HG03439 (cell line): Measurements from ENCODE around the gene C2orf72.
"Not testable (repeated sequence)": the region's sequence is repeated elsewhere in the genome, so short reads cannot be mapped to it uniquely, and the experiment has no call there.

Experiments
- ATAC-seq: cut with Tn5 transposase; IDR thresholded peaks from one replicate; pipeline ENCODE4 v1.9.1; 2021; ENCODE audit warnings: mild to moderate bottlenecking, moderate library complexity; ENCODE audit not compliant: unreplicated experiment

Gene C2orf72

GRCh38 chr2:231013820-231014219, 23.5 kb upstream of the C2orf72 start:
- no peak for ATAC-seq

GRCh38 chr2:231015478-231015877, 21.8 kb upstream of the C2orf72 start:
- ATAC-seq = no peak

- ATAC-seq = no peak
These were observed 21.4 kb upstream of the C2orf72 start for GRCh38 chr2:231015926-231016325.

- ATAC-seq = no peak
These were observed 20.6 kb upstream of the C2orf72 start for GRCh38 chr2:231016566-231017230.

GRCh38 chr2:231017231-231017598, 20.1 kb upstream of the C2orf72 start:
- no peak for ATAC-seq

DNA sequence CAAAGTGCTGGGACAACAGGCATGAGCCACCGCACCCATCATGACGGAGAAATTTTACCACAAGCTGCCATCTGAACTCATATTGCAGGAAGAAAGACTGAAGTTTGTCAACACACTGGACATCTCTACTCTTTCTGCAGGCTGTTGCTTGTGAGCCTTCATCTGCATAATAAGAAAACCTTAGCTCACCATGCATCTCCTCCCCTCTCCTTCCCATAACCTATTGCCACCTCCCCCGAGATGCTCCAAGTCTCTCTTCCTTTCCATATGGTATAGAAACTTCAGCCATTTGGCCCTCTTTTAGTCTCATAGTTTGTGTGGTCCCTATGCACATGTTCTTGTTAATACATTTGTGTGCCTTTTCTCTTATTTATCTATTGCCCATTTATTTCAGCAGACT, 19.1 kb upstream of the C2orf72 start:
- no peak for ATAC-seq

- ATAC-seq = not testable (repeated sequence)
These were observed 12.3 kb upstream of the C2orf72 start for GRCh38 chr2:231025059-231025458.

GRCh38 chr2:231028889-231029288, 8.4 kb upstream of the C2orf72 start:
- no peak for ATAC-seq

DNA sequence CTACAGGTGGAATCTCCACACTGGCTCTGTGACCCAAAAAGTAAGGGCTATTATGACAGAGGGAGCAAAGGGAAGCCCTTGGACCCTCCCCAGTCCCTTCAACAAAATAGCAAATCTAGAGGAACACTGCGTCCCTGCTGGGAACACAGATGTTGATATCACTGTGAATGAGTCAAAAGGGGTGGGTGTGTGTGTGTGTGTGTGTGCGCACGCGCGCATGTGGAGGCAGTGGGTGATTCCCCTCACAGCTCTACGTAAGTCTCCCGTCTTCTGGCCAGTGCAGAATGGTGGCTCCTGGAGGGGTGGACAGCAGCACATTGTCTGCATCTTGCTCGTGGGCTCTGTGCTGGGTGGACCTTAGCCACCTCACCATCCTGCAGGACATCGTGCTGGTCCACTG, 7.8 kb upstream of the C2orf72 start:
- ATAC-seq = no peak

DNA sequence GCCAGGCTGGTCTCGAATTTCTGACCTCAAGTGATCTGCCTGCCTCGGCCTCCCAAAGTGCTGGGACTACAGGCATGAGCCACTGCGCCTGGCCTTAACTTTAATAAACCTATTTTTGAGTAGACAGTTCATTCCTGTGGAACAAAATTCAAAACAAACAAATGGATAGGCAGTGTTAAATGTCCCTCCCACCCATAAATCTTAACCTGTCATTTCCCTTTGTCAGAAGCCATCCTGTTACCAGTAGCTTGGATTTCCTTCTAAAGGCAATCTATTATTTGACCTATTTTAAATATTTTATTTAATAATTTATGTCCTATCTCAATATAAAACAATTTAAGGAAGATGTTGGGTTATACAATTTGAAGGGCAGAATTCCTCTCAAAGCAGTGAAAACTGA, 6.6 kb upstream of the C2orf72 start:
- no peak for ATAC-seq

- no peak for ATAC-seq
These were observed 4.7 kb upstream of the C2orf72 start for GRCh38 chr2:231032575-231033140.

GRCh38 chr2:231033147-231034132, 3.9 kb upstream of the C2orf72 start:
- ATAC-seq = no peak

- no peak for ATAC-seq
These were observed 2.9 kb upstream of the C2orf72 start for GRCh38 chr2:231034291-231034882.

DNA sequence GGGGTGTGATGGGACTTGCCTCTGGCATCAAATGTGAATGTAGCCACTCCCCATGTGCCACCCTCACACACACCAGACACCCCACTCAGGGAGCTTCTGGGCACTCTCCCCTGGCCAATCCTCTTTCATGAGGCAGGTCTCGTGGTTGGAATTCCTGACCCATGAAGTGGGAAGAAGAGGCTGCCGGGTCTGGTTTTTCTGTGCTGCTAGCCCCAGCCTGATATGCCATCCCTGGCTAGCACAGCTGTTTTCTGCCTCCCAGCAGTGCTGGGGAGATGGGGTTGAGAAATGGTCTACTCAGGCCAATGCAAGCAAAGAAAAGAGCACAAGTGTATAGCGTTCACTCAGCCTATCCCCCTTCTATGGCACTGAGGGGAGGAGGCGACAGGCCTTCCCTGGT, 1.2 kb upstream of the C2orf72 start:
- no peak for ATAC-seq

DNA sequence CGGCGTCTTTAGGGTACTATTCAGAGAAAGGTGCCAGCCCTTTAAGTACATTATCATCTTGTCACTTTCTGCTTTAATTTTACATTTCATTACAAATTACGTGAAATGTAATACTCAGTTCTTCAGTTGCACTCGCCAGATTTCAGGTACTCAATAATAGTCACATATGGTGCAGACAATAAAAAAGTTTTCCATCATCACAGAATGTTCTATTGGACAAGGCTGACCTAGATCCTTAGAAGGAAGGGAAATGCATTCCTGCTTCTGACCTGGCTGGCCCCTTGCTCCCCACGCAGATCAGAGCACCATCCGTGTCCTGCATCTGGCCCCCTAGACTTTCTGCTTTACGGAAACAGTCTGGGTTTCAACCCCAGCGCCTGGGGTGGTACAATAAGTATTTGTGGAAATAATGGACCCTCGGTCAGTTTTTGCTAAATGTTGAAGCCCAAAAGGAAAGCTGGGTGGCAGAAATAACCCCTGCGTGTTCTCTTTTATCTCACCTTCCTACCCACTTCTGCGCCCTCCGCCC, 681 bp upstream of the C2orf72 start:
- ATAC-seq = no peak

GRCh38 chr2:231037731-231038482, 584 bp downstream of the C2orf72 start:
- ATAC-seq = no peak

DNA sequence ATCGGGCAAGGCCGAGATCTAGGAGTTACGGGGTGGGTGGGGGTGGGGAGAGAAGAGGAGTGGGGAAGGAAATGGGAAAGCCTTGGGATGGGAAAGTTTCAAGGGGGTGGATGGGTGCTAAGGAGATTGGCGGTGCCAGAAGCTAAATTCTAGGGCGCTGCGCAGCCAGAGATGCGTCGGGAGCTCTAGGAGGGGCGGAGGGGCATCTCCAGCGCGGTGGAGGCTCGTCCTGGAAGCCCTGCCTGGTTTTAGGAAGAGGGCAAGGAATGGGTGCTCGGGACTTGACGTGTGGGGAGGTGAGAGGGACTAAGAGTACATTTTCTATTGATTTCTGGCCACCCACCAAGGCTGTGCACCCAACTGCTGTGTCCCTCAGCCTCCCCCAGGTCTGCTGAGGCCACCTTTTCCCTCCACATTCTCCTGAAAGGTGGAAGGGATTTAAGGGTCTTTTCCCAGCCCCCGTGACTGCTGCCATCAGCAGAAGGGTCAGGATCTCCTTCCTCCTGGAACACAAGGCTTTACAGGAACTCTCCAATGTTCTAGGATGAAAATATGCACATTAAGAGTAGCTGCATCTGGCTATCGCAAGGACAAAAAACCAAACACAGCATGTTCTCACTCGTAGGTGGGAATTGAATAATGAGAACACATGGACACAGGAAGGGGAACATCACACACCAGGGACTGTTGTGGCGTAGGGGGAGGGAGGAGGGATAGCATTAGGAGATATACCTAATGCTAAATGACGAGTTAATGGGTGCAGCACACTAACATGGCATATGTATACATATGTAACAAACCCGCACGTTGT, 1.4 kb downstream of the C2orf72 start:
- ATAC-seq = no peak

DNA sequence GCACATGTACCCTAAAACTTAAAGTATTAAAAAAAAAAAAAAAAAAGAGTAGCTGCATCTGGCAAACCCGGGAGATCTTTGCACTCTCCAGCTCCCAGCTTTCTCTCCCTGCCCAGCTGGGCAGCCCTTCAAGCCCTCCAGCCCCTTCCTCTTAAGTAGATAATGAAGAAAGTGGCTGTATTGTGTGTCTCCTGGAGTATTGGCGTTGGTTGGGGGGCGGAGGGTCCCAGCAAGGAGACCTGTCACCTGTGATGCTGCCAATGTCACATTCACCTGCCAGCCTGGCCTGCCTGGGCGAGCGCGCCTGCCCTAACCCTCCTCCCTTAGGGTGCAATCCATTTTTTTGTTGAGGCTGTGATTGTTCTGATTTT, 2.0 kb downstream of the C2orf72 start:
- ATAC-seq = no peak

- ATAC-seq = no peak
These were observed 2.6 kb downstream of the C2orf72 start for GRCh38 chr2:231039821-231040364.
